ENCODE data around the gene ELL2. TPM values are rescaled to one million over a fixed set of nuclear protein-coding genes. Genes with fewer than 3 reads are reported as not detected.
A peak's percentile ranks its signal among the peaks of the same experiment; 100 is the strongest.

ELL2 gene
- total RNA-seq, 1 donor from 2014 or later, result 118 TPM

DNA sequence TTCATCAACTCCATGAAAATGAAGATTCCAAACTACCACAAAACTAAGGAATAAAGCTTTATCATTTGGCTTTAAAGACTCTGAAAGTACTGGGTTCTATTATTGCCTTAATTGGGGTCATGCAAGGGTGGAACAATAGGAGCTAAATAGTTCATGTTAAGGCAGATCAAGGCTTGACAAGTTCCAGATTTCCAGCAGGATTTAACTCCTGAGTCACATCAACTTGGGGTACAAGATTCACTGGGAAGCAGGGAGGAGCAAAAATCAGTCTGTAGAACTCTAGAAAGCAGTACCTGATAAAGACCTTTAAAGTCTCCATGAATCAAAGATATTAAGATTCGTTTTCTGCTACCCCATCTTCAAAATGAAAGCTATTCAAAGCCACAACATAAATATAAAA lies 97.2 kb downstream of the ELL2 start:
- Histone ChIP-seq H3K27ac (ENCODE audit: low read depth, low read length) (no peak overlapping the region), H3K36me3 (ENCODE audit: insufficient read depth, low read length) (no peaks in the 10 kb centered on the region), H3K9ac (ENCODE audit: low read length) (no peak overlapping the region), H3K4me1 (ENCODE audit: insufficient read depth, low read length) (peaks cover 42% of the 10 kb centered on the region), H3K79me2 (ENCODE audit: insufficient read depth, low read length) (no peaks in the 10 kb centered on the region), H3K4me3 (ENCODE audit: insufficient read depth, low read depth, low read length) (no peak overlapping the region), H3K4me2 (ENCODE audit: low read length) (no peak overlapping the region), H2AFZ (ENCODE audit: low read depth, low read length) (no peak overlapping the region), H3K27me3 (ENCODE audit: insufficient read depth, low read length) (no peaks in the 10 kb centered on the region), H3K9me3 (ENCODE audit: insufficient read depth, low read depth, low read length) (no peaks in the 10 kb centered on the region), H4K20me1 (ENCODE audit: insufficient read depth, low read length) (no peaks in the 10 kb centered on the region)
- no peak for DNase-seq (ENCODE audit: low read depth)
- Mint-ChIP-seq H3K27me3 (ENCODE audit: low read depth, unreplicated experiment) (no peaks in the 10 kb centered on the region), H3K4me1 (ENCODE audit: low read depth, unreplicated experiment) (peaks cover 32% of the 10 kb centered on the region), H3K9me3 (ENCODE audit: unreplicated experiment) (no peaks in the 10 kb centered on the region), H3K27ac (ENCODE audit: unreplicated experiment) (no peak overlapping the region), H3K36me3 (ENCODE audit: low read depth, unreplicated experiment) (no peaks in the 10 kb centered on the region), H3K4me3 (ENCODE audit: unreplicated experiment) (no peak overlapping the region)
- no peak for FAIRE-seq
- TF ChIP-seq EZH2 (IDR thresholded peaks at IDR 0.05; ENCODE audit: insufficient read depth, low read length), result no peak
- TF ChIP-seq, protein P1, sequence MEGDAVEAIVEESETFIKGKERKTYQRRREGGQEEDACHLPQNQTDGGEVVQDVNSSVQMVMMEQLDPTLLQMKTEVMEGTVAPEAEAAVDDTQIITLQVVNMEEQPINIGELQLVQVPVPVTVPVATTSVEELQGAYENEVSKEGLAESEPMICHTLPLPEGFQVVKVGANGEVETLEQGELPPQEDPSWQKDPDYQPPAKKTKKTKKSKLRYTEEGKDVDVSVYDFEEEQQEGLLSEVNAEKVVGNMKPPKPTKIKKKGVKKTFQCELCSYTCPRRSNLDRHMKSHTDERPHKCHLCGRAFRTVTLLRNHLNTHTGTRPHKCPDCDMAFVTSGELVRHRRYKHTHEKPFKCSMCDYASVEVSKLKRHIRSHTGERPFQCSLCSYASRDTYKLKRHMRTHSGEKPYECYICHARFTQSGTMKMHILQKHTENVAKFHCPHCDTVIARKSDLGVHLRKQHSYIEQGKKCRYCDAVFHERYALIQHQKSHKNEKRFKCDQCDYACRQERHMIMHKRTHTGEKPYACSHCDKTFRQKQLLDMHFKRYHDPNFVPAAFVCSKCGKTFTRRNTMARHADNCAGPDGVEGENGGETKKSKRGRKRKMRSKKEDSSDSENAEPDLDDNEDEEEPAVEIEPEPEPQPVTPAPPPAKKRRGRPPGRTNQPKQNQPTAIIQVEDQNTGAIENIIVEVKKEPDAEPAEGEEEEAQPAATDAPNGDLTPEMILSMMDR (IDR thresholded peaks at IDR 0.05; ENCODE audit: insufficient read depth, low read depth, low read length), result no peak

DNA sequence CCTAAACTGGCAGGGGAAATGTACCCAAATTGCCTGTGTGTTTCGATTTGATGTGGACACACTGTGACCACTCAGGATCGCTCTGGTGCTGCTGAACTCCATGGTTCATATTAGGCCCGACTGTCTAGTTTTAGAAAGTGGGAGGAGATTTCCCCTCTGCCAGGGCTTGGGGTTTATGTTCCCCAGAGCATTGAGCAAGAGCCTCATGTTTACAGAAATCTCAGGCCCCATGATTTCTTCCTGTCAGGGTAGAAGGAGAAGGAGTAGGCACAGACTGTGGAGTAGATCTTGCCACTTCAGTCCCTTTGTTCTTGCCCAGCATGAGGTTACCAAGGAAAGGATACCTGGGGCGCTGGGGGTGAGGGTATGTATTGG lies 98.3 kb downstream of the ELL2 start:
- H3K4me3 ChIP-seq (ENCODE audit: insufficient read depth, low read depth, low read length), result no peak overlapping the region
- H3K36me3 ChIP-seq (ENCODE audit: insufficient read depth, low read length), result no peaks in the 10 kb centered on the region
- FAIRE-seq, result no peak
- H3K4me1 ChIP-seq (ENCODE audit: insufficient read depth, low read length), result peaks cover 45% of the 10 kb centered on the region
- peaks cover 40% of the 10 kb centered on the region for H3K4me1 Mint-ChIP-seq (ENCODE audit: low read depth, unreplicated experiment)
- no peak overlapping the region for H3K27ac Mint-ChIP-seq (ENCODE audit: unreplicated experiment)
- peak overlapping the region; percentile 97 for H3K27ac ChIP-seq (ENCODE audit: low read depth, low read length)
- no peak overlapping the region for H2AFZ ChIP-seq (ENCODE audit: low read depth, low read length)
- H3K4me2 ChIP-seq (ENCODE audit: low read length), result no peak overlapping the region
- no peak overlapping the region for H3K4me3 Mint-ChIP-seq (ENCODE audit: unreplicated experiment)
- H3K27me3 ChIP-seq (ENCODE audit: insufficient read depth, low read length), result no peaks in the 10 kb centered on the region
- no peaks in the 10 kb centered on the region for H3K36me3 Mint-ChIP-seq (ENCODE audit: low read depth, unreplicated experiment)
- peak overlapping the region; percentile 91 for H3K9ac ChIP-seq (ENCODE audit: low read length)
- TF ChIP-seq, protein P1 (IDR thresholded peaks at IDR 0.05; ENCODE audit: insufficient read depth, low read depth, low read length), result no peak
- TF ChIP-seq EZH2 (IDR thresholded peaks at IDR 0.05; ENCODE audit: insufficient read depth, low read length), result no peak
- H3K9me3 ChIP-seq (ENCODE audit: insufficient read depth, low read depth, low read length), result no peaks in the 10 kb centered on the region
- H4K20me1 ChIP-seq (ENCODE audit: insufficient read depth, low read length), result no peaks in the 10 kb centered on the region
- H3K9me3 Mint-ChIP-seq (ENCODE audit: unreplicated experiment), result no peaks in the 10 kb centered on the region
- no peak for DNase-seq (ENCODE audit: low read depth)
- no peaks in the 10 kb centered on the region for H3K79me2 ChIP-seq (ENCODE audit: insufficient read depth, low read length)
- no peaks in the 10 kb centered on the region for H3K27me3 Mint-ChIP-seq (ENCODE audit: low read depth, unreplicated experiment)

DNA sequence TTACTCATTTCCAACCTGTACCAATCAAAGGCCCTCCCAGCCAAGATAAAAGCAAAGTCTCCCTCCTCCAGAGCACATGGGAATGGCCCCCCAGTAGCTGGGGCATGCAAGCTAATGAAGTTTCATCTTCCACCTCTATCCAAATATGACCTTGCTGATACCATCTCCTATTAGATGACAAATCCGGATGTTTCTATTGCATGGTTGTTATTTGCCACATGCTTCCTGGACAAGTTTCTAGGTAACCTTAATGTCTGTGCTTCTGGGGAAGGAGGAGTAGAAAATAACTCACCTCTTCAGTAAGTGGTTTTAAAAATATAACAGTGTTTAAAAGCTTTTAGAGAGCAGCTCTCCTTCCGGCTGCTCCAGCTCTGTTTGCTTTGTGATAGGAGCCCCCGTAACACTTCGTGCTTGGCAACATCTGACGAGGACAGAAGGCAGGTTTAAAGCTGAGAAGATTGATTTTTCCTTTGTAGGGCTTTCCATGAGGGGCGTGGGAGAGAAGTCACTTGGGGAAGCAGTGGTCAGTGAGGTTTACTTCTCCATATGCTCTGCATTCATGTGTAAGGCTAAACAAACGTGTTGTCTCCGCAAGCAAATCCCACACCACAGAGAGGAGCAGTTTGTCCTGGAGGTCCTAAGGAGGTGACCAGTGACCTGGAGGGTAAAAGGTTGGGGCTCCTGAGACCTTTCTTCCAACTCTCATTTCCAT lies 98.8 kb downstream of the ELL2 start:
- H3K9me3 ChIP-seq (ENCODE audit: insufficient read depth, low read depth, low read length), result no peaks in the 10 kb centered on the region
- no peaks in the 10 kb centered on the region for H3K79me2 ChIP-seq (ENCODE audit: insufficient read depth, low read length)
- Mint-ChIP-seq H3K27ac (ENCODE audit: unreplicated experiment) (no peak overlapping the region), H3K36me3 (ENCODE audit: low read depth, unreplicated experiment) (no peaks in the 10 kb centered on the region), H3K4me3 (ENCODE audit: unreplicated experiment) (peak overlapping the region; percentile 48), H3K27me3 (ENCODE audit: low read depth, unreplicated experiment) (no peaks in the 10 kb centered on the region), H3K9me3 (ENCODE audit: unreplicated experiment) (no peaks in the 10 kb centered on the region), H3K4me1 (ENCODE audit: low read depth, unreplicated experiment) (peaks cover 46% of the 10 kb centered on the region)
- peak overlapping the region; percentile 90 for H3K4me2 ChIP-seq (ENCODE audit: low read length)
- H3K4me1 ChIP-seq (ENCODE audit: insufficient read depth, low read length), result peaks cover 51% of the 10 kb centered on the region
- H3K27ac ChIP-seq (ENCODE audit: low read depth, low read length), result peak overlapping the region; percentile 97
- no peaks in the 10 kb centered on the region for H3K27me3 ChIP-seq (ENCODE audit: insufficient read depth, low read length)
- no peak for FAIRE-seq
- no peak overlapping the region for H2AFZ ChIP-seq (ENCODE audit: low read depth, low read length)
- DNase-seq (ENCODE audit: low read depth), result no peak
- no peak overlapping the region for H3K4me3 ChIP-seq (ENCODE audit: insufficient read depth, low read depth, low read length)
- no peak for TF ChIP-seq EZH2 (IDR thresholded peaks at IDR 0.05; ENCODE audit: insufficient read depth, low read length)
- TF ChIP-seq, protein P1 (IDR thresholded peaks at IDR 0.05; ENCODE audit: insufficient read depth, low read depth, low read length), result no peak
- peak overlapping the region; percentile 91 for H3K9ac ChIP-seq (ENCODE audit: low read length)
- H4K20me1 ChIP-seq (ENCODE audit: insufficient read depth, low read length), result no peaks in the 10 kb centered on the region
- no peaks in the 10 kb centered on the region for H3K36me3 ChIP-seq (ENCODE audit: insufficient read depth, low read length)

Measured in astrocyte (in vitro differentiated cells and primary cell).